Suprapubic skin (tissue), 3 donors: ENCODE results near the gene SNRNP40.

Experiments used
- EP300 ChIP-seq: sonication (generic); formaldehyde crosslinking; IDR thresholded peaks from one replicate; pipeline ENCODE4 v1.6.1; 2017; ENCODE audit warnings: antibody characterized with exemption
- POLR2A ChIP-seq, 2 donors: fragments of 450-650 bp; IDR thresholded peaks; one replicate each; pipeline ENCODE4 v1.6.1; 2017; ENCODE audit warnings: antibody characterized with exemption in 2 of 2, mild to moderate bottlenecking in 2 of 2, moderate library complexity in 2 of 2
- TF ChIP-seq, protein P1 (sequence below), 2 donors: fragments of 200-600 bp in 1 of 2; fragments of 450-650 bp in 1 of 2; sonication (generic) in 1 of 2; IDR thresholded peaks; one replicate each; pipeline ENCODE4 v1.5.1; 2016 to 2019; ENCODE audit warnings: antibody characterized with exemption in 2 of 2, mild to moderate bottlenecking in 1 of 2, moderate library complexity in 1 of 2

DNA sequence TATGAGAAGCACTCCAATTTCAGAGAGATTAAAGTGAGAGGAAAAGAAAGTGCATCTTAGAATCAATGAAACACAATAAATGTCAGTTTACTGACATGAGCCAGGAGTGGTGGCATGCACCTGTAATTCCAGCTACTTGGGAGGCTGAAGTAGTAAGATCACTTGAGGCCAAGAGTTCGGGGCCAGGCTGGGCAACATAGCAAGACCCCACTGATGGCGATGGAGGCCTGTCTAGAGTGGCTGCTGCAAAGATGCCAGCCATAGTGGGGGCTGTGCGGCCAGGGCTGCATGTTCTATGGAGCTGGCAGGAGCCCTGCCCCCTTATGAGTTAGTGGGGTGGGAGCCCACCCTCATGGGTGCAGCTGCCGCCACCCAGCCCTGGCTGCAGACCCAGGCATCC is 27.5 kb upstream of the SNRNP40 start:
- TF ChIP-seq, protein P1, sequence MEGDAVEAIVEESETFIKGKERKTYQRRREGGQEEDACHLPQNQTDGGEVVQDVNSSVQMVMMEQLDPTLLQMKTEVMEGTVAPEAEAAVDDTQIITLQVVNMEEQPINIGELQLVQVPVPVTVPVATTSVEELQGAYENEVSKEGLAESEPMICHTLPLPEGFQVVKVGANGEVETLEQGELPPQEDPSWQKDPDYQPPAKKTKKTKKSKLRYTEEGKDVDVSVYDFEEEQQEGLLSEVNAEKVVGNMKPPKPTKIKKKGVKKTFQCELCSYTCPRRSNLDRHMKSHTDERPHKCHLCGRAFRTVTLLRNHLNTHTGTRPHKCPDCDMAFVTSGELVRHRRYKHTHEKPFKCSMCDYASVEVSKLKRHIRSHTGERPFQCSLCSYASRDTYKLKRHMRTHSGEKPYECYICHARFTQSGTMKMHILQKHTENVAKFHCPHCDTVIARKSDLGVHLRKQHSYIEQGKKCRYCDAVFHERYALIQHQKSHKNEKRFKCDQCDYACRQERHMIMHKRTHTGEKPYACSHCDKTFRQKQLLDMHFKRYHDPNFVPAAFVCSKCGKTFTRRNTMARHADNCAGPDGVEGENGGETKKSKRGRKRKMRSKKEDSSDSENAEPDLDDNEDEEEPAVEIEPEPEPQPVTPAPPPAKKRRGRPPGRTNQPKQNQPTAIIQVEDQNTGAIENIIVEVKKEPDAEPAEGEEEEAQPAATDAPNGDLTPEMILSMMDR (IDR thresholded peaks at IDR 0.05) = no peak
- no peak for TF ChIP-seq EP300
- TF ChIP-seq POLR2A (IDR thresholded peaks at IDR 0.05) = no peak
